ENCODE measurements around the gene MACROD2.

MACROD2 gene

DNA sequence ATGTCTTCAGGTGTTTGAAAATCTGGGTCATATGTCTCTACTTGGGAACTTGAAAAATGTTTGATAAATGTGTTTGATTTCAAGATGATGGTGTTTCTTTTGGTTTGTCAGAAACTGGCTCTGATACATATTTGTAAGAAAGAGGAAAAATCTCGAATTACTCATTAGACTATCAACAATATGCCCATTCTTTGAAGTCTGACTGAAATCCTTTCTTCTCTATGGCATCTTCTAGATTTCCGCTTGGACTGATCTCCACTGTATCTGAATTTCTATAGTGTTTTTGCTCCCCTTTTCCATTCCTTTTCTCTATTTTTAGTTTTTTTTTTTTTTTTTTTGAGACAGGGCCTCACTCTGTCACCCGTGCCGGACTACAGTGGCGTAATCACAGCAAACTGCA is 1481.5 kb downstream of the MACROD2 start:
- Mint-ChIP-seq H3K4me1 (ENCODE audit: low read depth) (no peaks in the 10 kb centered on the region), H3K4me3 (no peak overlapping the region), H3K9me3 (peaks cover 9% of the 10 kb centered on the region), H3K36me3 (ENCODE audit: low read depth) (no peaks in the 10 kb centered on the region), H3K27me3 (ENCODE audit: low read depth) (no peaks in the 10 kb centered on the region), H3K27ac (no peak overlapping the region)

DNA sequence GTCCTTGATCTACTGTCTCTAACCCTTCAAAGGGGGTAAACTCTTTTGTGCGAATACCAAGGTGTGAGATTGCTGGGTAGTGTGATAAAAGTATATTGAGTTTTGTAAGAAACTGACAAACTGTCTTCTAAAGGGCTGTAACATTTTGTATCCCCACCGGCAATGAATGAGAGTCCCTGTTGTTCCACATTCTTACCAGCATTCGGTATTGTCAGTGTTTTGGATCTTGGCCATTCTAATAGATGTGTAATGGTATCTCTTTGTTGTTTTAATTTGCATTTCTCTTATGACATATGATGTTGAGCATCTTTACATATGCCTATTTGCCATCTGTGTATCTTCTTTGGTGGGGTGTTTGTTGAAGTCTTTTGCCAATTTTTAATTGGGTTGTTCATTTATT is 1487.2 kb downstream of the MACROD2 start:
- H3K36me3 Mint-ChIP-seq (ENCODE audit: low read depth): no peaks in the 10 kb centered on the region
- H3K4me1 Mint-ChIP-seq (ENCODE audit: low read depth): no peaks in the 10 kb centered on the region
- H3K9me3 Mint-ChIP-seq: peaks cover 19% of the 10 kb centered on the region
- H3K27ac Mint-ChIP-seq: no peak overlapping the region
- no peak overlapping the region for H3K4me3 Mint-ChIP-seq
- H3K27me3 Mint-ChIP-seq (ENCODE audit: low read depth): no peaks in the 10 kb centered on the region

DNA sequence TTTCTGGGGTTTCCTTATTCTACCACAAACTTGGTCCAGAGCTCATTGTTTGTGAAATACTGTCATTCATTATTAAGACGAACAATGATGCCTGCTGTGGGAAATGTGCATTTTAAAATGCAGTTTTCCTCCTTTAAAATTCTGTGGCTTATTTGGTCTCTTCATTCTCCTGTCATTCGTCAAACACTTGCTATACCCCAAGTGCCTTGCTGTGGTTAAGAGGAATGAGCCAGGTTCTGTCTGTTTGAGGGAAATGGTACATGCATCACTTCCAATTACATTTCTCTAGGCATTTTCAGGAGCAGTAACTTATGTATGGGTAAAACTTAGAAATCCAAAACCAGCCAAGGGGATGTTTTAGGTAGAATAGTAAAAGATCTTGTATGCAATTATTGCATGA is 1490.2 kb downstream of the MACROD2 start:
- Mint-ChIP-seq H3K36me3 (ENCODE audit: low read depth) (no peaks in the 10 kb centered on the region), H3K4me3 (no peak overlapping the region), H3K27me3 (ENCODE audit: low read depth) (no peaks in the 10 kb centered on the region), H3K27ac (no peak overlapping the region), H3K9me3 (peaks cover 15% of the 10 kb centered on the region), H3K4me1 (ENCODE audit: low read depth) (no peaks in the 10 kb centered on the region)

DNA sequence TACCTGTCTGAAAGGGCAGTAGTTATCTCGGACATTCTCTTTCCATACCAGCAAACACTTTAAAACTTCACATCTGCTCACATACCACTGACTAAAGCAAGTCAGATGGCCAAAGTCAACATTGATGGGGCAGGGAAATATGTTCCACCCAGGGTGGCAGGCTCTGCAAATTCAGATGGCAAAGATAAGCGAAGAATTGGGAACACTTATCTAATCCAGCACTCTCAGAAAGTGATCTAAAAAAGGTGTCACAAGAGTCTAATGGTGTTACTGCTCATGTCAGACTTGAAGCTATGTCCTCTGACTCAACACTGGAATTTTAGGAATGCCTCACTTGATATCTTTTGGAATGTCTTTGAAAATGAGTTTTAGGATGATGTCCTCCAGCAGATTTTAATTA is 1491.7 kb downstream of the MACROD2 start:
- peaks cover 15% of the 10 kb centered on the region for H3K9me3 Mint-ChIP-seq
- no peak overlapping the region for H3K4me3 Mint-ChIP-seq
- H3K27ac Mint-ChIP-seq: no peak overlapping the region
- no peaks in the 10 kb centered on the region for H3K4me1 Mint-ChIP-seq (ENCODE audit: low read depth)
- H3K36me3 Mint-ChIP-seq (ENCODE audit: low read depth): no peaks in the 10 kb centered on the region
- no peaks in the 10 kb centered on the region for H3K27me3 Mint-ChIP-seq (ENCODE audit: low read depth)

DNA sequence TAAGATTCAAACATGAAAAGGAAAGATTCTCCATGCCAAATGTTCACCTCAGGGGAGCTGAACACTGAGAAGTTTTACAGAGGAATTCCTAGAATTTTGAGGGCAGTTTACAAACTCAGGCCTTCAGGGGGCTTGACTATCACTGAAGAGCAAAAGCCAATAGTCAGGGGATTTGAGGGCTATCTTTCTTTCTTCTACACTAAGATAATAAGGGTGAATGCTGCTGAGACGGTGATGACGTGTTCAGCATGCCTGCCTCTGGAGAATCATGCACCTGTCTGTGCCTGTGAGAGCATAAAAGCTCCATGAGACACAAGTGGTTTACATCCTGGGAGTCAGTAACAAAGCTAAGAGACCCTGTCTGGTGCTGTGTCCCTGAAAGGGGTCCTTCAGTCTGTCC is 1492.4 kb downstream of the MACROD2 start:
- Mint-ChIP-seq H3K36me3 (ENCODE audit: low read depth) (no peaks in the 10 kb centered on the region), H3K27me3 (ENCODE audit: low read depth) (no peaks in the 10 kb centered on the region), H3K27ac (no peak overlapping the region), H3K4me1 (ENCODE audit: low read depth) (no peaks in the 10 kb centered on the region), H3K4me3 (no peak overlapping the region), H3K9me3 (peaks cover 20% of the 10 kb centered on the region)

DNA sequence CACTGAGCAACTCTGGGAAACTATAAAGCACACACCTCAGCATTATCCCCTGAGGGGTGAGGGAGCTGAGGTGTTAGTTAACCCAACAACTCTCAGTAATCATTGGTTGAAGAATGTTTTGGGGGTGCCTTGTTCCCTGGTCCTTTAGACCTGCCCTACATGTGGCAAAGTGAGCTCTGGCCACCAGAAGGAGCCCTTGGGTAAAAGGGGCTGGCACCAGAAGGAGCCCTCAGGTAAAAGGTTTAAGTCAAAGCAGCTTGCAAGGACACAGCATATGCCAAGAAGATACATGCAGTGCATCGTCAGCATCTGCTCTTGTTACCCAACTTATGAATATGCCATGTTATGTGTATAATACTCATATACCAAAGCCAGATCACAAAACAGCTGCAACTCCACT is 1496.3 kb downstream of the MACROD2 start:
- H3K36me3 Mint-ChIP-seq (ENCODE audit: low read depth): no peaks in the 10 kb centered on the region
- peaks cover 18% of the 10 kb centered on the region for H3K9me3 Mint-ChIP-seq
- H3K27ac Mint-ChIP-seq: no peak overlapping the region
- H3K4me1 Mint-ChIP-seq (ENCODE audit: low read depth): no peaks in the 10 kb centered on the region
- no peak overlapping the region for H3K4me3 Mint-ChIP-seq
- H3K27me3 Mint-ChIP-seq (ENCODE audit: low read depth): no peaks in the 10 kb centered on the region

DNA sequence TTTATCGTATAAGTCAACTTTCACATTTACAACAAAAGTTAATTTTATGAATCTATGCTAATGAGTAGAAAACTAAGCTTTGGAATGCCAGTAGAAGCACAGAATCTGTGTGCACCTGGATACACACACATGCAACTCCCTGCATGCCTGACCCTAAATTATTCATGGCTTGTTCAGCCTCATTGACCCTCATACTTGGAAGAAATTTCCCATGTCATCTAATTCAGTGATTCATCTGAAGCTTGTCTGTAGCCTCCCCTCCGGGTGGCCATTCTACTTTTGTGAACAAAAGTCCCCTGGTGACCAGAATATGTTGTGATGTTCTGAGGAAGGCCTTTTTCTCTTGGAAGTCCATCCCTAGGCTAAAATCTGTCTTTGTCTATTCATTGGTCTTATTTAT is 1499.5 kb downstream of the MACROD2 start:
- H3K9me3 Mint-ChIP-seq: peaks cover 21% of the 10 kb centered on the region
- H3K4me1 Mint-ChIP-seq (ENCODE audit: low read depth): no peaks in the 10 kb centered on the region
- no peaks in the 10 kb centered on the region for H3K27me3 Mint-ChIP-seq (ENCODE audit: low read depth)

DNA sequence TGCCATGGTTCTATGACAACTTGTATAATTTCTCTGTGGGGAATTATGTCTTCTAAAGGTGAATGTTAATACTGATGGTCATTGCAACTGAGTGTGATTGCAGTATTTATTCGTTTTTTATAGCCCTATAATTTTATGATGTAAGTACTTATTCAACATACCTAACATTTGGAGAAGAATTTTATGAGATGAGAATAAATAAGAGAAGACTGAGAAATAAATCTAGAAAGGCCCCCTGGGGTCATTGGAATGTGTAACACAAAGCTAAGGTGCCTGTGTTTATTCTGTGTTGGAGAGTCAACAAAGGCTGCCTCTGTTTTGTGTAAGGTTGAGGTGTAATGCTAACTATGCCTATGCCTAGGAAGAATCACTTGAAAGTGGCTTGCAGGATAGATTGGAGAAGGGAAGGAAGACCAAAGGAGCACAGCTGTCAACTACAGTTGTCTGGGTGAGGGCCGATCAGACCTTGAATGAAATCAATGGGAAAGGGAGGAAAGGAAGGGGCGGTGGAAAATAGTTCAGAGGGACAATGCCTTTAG is 1501.3 kb downstream of the MACROD2 start:
- H3K27ac Mint-ChIP-seq: no peak overlapping the region
- H3K27me3 Mint-ChIP-seq (ENCODE audit: low read depth): no peaks in the 10 kb centered on the region
- peaks cover 24% of the 10 kb centered on the region for H3K9me3 Mint-ChIP-seq
- no peaks in the 10 kb centered on the region for H3K36me3 Mint-ChIP-seq (ENCODE audit: low read depth)
- no peak overlapping the region for H3K4me3 Mint-ChIP-seq
- no peaks in the 10 kb centered on the region for H3K4me1 Mint-ChIP-seq (ENCODE audit: low read depth)

More for the DNA sequence above, 1499.5 kb downstream of the MACROD2 start:
- H3K27ac Mint-ChIP-seq: no peak overlapping the region
- no peak overlapping the region for H3K4me3 Mint-ChIP-seq
- H3K36me3 Mint-ChIP-seq (ENCODE audit: low read depth): no peaks in the 10 kb centered on the region

DNA sequence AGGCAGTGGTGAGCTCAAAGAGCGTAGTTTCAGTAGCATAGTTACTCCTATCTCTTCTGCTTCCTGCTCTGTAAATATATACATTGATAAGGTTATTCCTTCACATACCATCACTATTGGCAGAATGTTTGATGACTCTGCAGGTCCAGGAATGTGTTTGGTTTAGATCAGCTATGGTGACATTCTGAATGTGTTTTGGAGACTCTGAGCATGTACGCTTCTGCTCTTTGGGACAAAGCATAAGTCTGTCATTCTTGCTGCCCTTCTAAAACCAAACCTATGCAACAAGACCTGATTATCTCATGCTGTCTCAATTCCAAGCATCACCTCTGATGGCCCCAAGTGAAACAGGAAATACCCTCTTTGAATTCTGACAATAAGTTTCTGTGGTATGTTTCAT is 1503.6 kb downstream of the MACROD2 start:
- Mint-ChIP-seq H3K4me3 (no peak overlapping the region), H3K36me3 (ENCODE audit: low read depth) (no peaks in the 10 kb centered on the region), H3K27me3 (ENCODE audit: low read depth) (no peaks in the 10 kb centered on the region), H3K4me1 (ENCODE audit: low read depth) (no peaks in the 10 kb centered on the region), H3K9me3 (peaks cover 22% of the 10 kb centered on the region), H3K27ac (no peak overlapping the region)

DNA sequence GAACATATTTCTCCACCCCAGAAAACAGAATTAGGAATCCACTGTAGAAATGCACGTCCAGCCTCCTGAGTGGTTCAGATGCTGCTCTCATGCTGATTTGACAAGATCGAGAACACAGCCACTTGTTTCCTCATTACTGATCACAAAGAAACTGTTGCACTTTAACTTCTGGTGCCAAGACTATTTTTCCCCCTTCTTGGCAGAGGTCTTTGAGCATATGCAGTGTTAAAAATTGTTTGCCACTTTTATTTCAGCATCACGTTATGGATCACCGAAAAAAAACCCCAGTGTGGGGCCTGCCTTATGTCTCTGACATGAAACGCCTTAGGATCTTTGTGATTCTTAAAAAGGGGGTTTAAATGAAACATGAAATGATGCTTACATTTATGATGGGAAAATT is 1511.0 kb downstream of the MACROD2 start:
- Mint-ChIP-seq H3K9me3 (peaks cover 9% of the 10 kb centered on the region), H3K27ac (no peak overlapping the region), H3K36me3 (ENCODE audit: low read depth) (no peaks in the 10 kb centered on the region), H3K4me3 (no peak overlapping the region), H3K27me3 (ENCODE audit: low read depth) (no peaks in the 10 kb centered on the region), H3K4me1 (ENCODE audit: low read depth) (no peaks in the 10 kb centered on the region)

DNA sequence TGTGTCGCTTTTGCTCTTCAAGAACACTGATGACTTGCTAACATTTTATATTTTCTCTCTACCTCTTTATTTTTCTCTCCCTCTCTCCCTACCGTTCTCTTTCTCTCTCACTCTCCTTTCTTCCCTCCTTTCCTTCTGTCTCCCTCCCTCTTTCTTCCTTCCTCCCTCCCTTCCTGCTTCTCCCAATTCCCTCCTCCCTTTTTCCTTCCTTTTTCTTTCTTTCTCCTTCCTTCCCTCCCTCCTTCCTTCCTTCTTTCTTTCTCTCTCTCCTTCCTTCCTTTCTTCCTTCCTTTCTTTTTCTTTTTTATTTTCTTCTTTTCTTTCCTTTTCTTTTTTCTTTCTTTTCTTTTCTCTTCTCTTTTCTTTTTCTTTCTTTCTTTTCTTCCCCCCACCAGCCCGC is 1511.8 kb downstream of the MACROD2 start:
- H3K9me3 Mint-ChIP-seq: peaks cover 13% of the 10 kb centered on the region
- H3K27ac Mint-ChIP-seq: no peak overlapping the region
- H3K4me1 Mint-ChIP-seq (ENCODE audit: low read depth): no peaks in the 10 kb centered on the region
- H3K4me3 Mint-ChIP-seq: no peak overlapping the region
- H3K36me3 Mint-ChIP-seq (ENCODE audit: low read depth): no peaks in the 10 kb centered on the region
- no peaks in the 10 kb centered on the region for H3K27me3 Mint-ChIP-seq (ENCODE audit: low read depth)

DNA sequence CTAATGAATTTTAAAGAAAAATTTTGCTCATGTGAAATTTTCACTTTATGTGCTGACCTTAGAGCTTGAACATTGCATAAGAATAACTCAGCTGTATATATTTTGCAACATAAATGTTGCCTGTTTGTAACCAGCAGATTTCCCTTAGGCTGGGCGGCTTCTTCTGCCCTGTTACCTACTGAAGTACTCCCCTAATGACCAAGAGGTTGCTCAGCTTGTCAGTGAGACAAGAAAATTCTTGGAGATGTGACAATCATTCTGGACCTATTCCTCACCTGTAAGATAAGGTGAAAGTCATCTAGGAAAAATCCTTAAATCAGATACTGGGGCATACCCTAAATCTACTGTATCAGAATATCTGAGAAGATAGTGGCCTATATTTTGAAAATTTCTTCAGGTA is 1516.2 kb downstream of the MACROD2 start:
- H3K9me3 Mint-ChIP-seq: peaks cover 14% of the 10 kb centered on the region
- no peak overlapping the region for H3K4me3 Mint-ChIP-seq
- no peak overlapping the region for H3K27ac Mint-ChIP-seq
- no peaks in the 10 kb centered on the region for H3K36me3 Mint-ChIP-seq (ENCODE audit: low read depth)
- H3K4me1 Mint-ChIP-seq (ENCODE audit: low read depth): no peaks in the 10 kb centered on the region
- no peaks in the 10 kb centered on the region for H3K27me3 Mint-ChIP-seq (ENCODE audit: low read depth)

DNA sequence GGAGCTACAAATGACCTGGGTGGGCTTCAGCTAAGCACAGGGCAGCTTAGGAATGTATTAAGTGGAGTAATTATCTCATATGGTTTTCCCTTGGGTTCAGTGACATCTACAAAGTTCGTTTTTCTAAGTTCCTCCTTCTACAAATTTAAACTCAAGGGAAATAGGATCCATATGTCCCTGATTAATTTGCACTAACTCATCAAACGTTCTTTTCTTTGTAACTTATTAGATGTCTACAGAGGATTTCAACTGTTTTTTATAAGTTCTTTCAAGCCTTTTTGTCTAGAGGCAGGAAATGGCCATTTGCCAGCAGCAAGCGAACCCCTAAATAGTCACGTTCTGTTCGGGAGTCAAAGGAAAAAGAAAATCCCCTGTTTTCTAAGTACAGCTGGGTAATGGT is 1517.6 kb downstream of the MACROD2 start:
- Mint-ChIP-seq H3K27me3 (ENCODE audit: low read depth) (no peaks in the 10 kb centered on the region), H3K4me3 (no peak overlapping the region), H3K27ac (no peak overlapping the region), H3K36me3 (ENCODE audit: low read depth) (no peaks in the 10 kb centered on the region), H3K4me1 (ENCODE audit: low read depth) (no peaks in the 10 kb centered on the region), H3K9me3 (peaks cover 12% of the 10 kb centered on the region)

DNA sequence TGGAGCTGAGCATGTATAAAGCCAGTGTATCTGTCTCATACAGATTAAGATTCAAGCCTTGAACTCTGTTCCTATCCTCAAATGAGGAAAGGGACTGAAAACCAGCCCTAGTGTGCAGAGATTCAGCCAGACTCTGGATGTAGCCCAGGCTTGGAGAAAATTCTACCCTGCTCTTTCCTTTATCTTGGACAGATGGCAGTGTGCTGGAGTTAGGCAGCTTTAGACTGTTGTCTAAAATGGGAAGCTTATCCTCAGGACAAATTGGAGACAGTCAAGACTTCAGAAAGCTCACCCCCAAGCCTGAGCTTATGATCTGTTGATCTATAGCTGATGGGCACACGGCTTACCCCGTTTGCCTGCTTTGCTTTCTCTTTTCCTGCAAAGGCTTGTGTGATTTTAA is 1520.4 kb downstream of the MACROD2 start:
- Mint-ChIP-seq H3K27ac (no peak overlapping the region), H3K4me1 (ENCODE audit: low read depth) (no peaks in the 10 kb centered on the region), H3K36me3 (ENCODE audit: low read depth) (no peaks in the 10 kb centered on the region), H3K27me3 (ENCODE audit: low read depth) (no peaks in the 10 kb centered on the region), H3K9me3 (peaks cover 25% of the 10 kb centered on the region), H3K4me3 (no peak overlapping the region)

DNA sequence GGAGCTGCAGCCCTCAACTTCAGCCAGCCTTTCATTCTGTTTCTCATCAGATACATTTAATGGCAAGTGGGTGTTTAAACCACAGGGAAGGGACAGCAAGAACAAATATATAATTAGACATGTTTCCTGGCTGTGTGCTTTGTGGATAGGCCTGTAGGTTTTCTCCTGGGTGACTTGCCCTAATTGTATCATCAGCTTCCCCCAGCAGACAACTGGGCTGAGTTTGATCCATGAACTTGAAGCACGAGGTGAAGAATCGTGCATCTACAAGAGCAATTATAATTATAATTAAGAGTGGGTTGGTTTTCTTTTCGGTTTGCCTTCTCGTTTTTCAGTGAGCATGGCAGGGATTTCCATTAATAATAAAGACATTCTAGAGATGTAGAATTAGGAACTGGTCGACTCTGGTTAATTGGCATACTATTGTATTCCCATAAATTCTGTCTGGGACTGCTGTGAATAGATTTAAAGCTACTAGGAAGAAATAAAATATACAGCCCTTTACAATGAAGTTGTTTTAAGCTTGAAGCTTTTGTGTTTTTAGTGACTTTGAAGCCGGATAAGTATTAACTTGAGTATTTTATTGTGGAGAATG is 1525.7 kb downstream of the MACROD2 start:
- Mint-ChIP-seq H3K27me3 (ENCODE audit: low read depth) (no peaks in the 10 kb centered on the region), H3K4me1 (ENCODE audit: low read depth) (no peaks in the 10 kb centered on the region), H3K4me3 (no peak overlapping the region), H3K9me3 (peaks cover 38% of the 10 kb centered on the region), H3K27ac (no peak overlapping the region), H3K36me3 (ENCODE audit: low read depth) (no peaks in the 10 kb centered on the region)

DNA sequence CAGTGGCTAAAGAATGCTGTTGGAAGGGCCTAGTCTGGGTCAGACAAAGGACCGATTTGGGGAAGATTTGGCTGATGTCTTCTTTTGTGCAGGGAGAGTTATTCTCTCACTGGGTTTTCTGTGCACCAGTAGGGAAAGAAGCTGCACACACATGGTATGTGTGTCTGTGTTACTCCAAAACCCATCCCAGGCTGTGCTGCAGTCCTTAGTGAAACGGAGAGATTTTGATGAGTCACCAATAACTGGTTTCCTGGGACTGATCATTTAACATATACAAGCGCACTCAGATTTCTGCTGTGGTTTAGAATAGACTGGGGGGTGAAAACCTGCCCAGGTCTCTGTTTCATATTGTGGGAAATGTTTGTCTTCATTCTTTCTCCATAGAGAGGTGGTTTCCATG is 1528.1 kb downstream of the MACROD2 start:
- H3K27ac Mint-ChIP-seq: no peak overlapping the region
- H3K9me3 Mint-ChIP-seq: peaks cover 37% of the 10 kb centered on the region
- no peaks in the 10 kb centered on the region for H3K4me1 Mint-ChIP-seq (ENCODE audit: low read depth)
- H3K4me3 Mint-ChIP-seq: no peak overlapping the region
- no peaks in the 10 kb centered on the region for H3K36me3 Mint-ChIP-seq (ENCODE audit: low read depth)
- no peaks in the 10 kb centered on the region for H3K27me3 Mint-ChIP-seq (ENCODE audit: low read depth)
